ENCODE results near the gene NCOA1.
A peak's percentile ranks its signal among the peaks of the same experiment; 100 is the strongest.

NCOA1 gene

DNA sequence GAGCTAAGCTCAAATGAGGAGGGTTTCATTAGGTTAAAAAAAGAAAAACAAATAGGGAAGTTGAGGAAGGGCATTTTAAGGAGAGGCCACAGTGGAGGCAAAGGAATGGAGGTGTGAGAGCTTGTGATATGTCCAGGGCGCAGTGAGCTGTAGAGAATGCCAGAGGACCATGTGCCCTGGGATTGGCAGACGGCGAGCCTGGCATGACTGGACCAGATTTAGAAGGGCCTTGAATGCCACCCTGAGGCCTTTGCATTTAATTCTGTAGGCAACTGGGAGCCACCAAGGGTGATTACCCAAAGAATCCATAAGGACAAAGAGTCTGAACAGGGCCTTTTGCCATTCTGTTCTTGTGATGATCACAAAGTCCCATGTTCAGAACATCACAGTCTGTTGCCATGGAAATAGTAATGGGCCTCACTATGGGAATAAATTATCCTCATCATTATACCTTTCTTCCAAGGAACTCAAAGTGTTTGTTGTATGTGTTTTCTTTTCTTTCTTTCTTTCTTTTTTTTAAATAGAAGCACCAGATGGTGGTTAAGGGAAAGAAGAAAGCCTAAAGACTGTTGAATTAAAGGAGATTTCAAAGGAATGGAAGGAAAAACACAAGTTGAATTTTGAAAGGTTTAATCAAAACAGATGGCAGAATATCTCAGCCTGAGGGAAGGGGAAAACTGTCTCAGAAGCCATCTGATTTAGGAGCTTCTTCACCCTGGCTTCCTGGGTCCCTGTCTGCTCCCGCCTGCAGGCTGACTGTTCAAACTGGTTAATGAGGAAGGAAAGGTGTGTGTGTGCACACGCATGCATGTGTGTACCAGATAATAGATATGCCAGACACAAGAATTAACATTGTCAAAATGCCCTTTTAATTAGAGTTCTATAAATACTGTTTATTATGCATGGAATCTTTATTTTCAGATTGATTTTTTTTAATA, 31.6 kb upstream of the NCOA1 start:
- ATAC-seq (ENCODE audit: insufficient read depth, low read depth) (no peak), DNase-seq (no peak)
- Histone ChIP-seq H3K4me3 (ENCODE audit: low read depth in 1 of 2, low read length in 2 of 2) (no peak overlapping the region), H3K9me3 (ENCODE audit: insufficient read depth, low read length, severe bottlenecking) (no peaks in the 10 kb centered on the region), H3K4me2 (ENCODE audit: insufficient read depth, low read length) (no peak overlapping the region), H3K27me3 (ENCODE audit: insufficient read depth, low read length, poor library complexity) (no peaks in the 10 kb centered on the region), H3K79me2 (ENCODE audit: insufficient read depth, low read length) (no peaks in the 10 kb centered on the region), H3K9ac (ENCODE audit: low read depth, low read length) (no peak overlapping the region), H4K20me1 (ENCODE audit: insufficient read depth, low read length) (no peaks in the 10 kb centered on the region), H3K4me1 (ENCODE audit: insufficient read depth, low read length) (peaks cover 7% of the 10 kb centered on the region; the same call in 1 of the 2 replicates), H2AFZ (ENCODE audit: low read depth, low read length) (no peak overlapping the region), H3K36me3 (ENCODE audit: insufficient read depth, low read length) (no peaks in the 10 kb centered on the region), H3K27ac (ENCODE audit: low read length) (no peak overlapping the region)
- no peak for TF ChIP-seq EZH2 (IDR thresholded peaks at IDR 0.05; ENCODE audit: borderline replicate concordance, low read depth, low read length, severe bottlenecking)

DNA sequence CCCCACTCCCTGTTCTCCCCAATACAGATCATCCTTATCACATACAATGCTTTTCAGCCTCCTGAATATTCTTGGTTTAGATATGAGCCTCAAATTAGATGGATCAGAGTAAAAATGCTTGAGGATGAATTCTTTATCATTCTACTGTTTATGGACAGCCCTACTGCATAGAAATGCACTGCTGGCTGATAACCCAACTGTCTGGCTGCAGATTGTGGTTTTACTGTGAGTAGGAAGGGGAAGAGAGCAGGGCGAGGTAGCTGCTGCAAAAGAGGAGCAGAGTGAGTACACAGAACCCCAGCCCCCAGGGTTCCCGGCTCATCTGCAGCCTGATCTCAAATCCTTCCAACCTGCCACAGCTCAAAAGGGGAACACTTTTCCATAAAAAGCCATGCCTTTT, 29.4 kb upstream of the NCOA1 start:
- Histone ChIP-seq H3K4me3 (ENCODE audit: low read depth in 1 of 2, low read length in 2 of 2) (no peak overlapping the region), H3K9me3 (ENCODE audit: insufficient read depth, low read length, severe bottlenecking) (no peaks in the 10 kb centered on the region), H3K4me1 (ENCODE audit: insufficient read depth, low read length) (peaks cover 7% of the 10 kb centered on the region; the same call in 1 of the 2 replicates), H2AFZ (ENCODE audit: low read depth, low read length) (no peak overlapping the region), H3K79me2 (ENCODE audit: insufficient read depth, low read length) (no peaks in the 10 kb centered on the region), H4K20me1 (ENCODE audit: insufficient read depth, low read length) (no peaks in the 10 kb centered on the region), H3K36me3 (ENCODE audit: insufficient read depth, low read length) (no peaks in the 10 kb centered on the region), H3K9ac (ENCODE audit: low read depth, low read length) (no peak overlapping the region), H3K27ac (ENCODE audit: low read length) (no peak overlapping the region), H3K4me2 (ENCODE audit: insufficient read depth, low read length) (no peak overlapping the region), H3K27me3 (ENCODE audit: insufficient read depth, low read length, poor library complexity) (no peaks in the 10 kb centered on the region)
- peak; percentile 17 for DNase-seq
- TF ChIP-seq, protein P1, sequence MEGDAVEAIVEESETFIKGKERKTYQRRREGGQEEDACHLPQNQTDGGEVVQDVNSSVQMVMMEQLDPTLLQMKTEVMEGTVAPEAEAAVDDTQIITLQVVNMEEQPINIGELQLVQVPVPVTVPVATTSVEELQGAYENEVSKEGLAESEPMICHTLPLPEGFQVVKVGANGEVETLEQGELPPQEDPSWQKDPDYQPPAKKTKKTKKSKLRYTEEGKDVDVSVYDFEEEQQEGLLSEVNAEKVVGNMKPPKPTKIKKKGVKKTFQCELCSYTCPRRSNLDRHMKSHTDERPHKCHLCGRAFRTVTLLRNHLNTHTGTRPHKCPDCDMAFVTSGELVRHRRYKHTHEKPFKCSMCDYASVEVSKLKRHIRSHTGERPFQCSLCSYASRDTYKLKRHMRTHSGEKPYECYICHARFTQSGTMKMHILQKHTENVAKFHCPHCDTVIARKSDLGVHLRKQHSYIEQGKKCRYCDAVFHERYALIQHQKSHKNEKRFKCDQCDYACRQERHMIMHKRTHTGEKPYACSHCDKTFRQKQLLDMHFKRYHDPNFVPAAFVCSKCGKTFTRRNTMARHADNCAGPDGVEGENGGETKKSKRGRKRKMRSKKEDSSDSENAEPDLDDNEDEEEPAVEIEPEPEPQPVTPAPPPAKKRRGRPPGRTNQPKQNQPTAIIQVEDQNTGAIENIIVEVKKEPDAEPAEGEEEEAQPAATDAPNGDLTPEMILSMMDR (IDR thresholded peaks at IDR 0.05; ENCODE audit: borderline replicate concordance, extremely low read depth, low read length, poor library complexity, severe bottlenecking): no peak
- no peak for TF ChIP-seq EZH2 (IDR thresholded peaks at IDR 0.05; ENCODE audit: borderline replicate concordance, low read depth, low read length, severe bottlenecking)
- ATAC-seq (ENCODE audit: insufficient read depth, low read depth): peak; percentile 79

DNA sequence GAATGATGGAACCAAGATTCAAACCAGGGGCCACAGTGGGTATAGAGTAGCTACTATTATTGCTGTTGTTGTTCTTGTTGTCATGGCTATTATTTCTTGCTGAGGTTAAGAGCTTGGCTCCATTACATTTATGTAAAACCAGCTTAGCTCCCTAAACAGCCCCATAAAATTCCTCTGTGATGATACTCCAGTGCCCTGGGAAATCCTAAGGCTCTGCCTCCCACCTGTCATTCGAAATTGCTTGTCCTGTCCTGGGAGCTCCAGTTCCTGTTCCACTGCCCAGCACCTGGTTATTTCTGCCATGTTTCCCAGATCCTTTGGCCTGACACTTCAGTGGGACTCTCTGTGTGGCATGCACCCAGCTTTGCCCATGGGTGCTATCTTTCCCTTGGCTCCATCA, 27.8 kb upstream of the NCOA1 start:
- H3K4me2 ChIP-seq (ENCODE audit: insufficient read depth, low read length): no peak overlapping the region
- TF ChIP-seq EZH2 (IDR thresholded peaks at IDR 0.05; ENCODE audit: borderline replicate concordance, low read depth, low read length, severe bottlenecking): no peak
- TF ChIP-seq, protein P1 (IDR thresholded peaks at IDR 0.05; ENCODE audit: borderline replicate concordance, extremely low read depth, low read length, poor library complexity, severe bottlenecking): no peak
- DNase-seq: no peak
- no peaks in the 10 kb centered on the region for H3K79me2 ChIP-seq (ENCODE audit: insufficient read depth, low read length)
- no peak overlapping the region for H3K27ac ChIP-seq (ENCODE audit: low read length)
- ATAC-seq (ENCODE audit: insufficient read depth, low read depth): no peak
- peaks cover 7% of the 10 kb centered on the region; the same call in 1 of the 2 replicates for H3K4me1 ChIP-seq (ENCODE audit: insufficient read depth, low read length)
- H3K27me3 ChIP-seq (ENCODE audit: insufficient read depth, low read length, poor library complexity): no peaks in the 10 kb centered on the region
- no peaks in the 10 kb centered on the region for H3K9me3 ChIP-seq (ENCODE audit: insufficient read depth, low read length, severe bottlenecking)
- no peaks in the 10 kb centered on the region for H3K36me3 ChIP-seq (ENCODE audit: insufficient read depth, low read length)
- no peaks in the 10 kb centered on the region for H4K20me1 ChIP-seq (ENCODE audit: insufficient read depth, low read length)
- no peak overlapping the region for H3K4me3 ChIP-seq (ENCODE audit: low read depth in 1 of 2, low read length in 2 of 2)
- no peak overlapping the region for H2AFZ ChIP-seq (ENCODE audit: low read depth, low read length)
- no peak overlapping the region for H3K9ac ChIP-seq (ENCODE audit: low read depth, low read length)
